ENCODE data around the gene PCNX1.
"Not testable (repeated sequence)": the region's sequence is repeated elsewhere in the genome, so short reads cannot be mapped to it uniquely, and the experiment has no call there.

The PCNX1 gene

GRCh38 chr14:70873627-70874026 is 33.6 kb upstream of the PCNX1 start:
- DNase-seq (ENCODE audit: low spot score): no peak
- TF ChIP-seq CTCF (IDR thresholded peaks at IDR 0.05; ENCODE audit: extremely low read depth, insufficient read depth, missing control alignments): no peak
- in situ Hi-C loops (cut with MboI; ENCODE audit: low pct_unique_long_range_greater_than_20kb, low sequenced_read_pairs, unreplicated experiment): no loop called here

GRCh38 chr14:70875811-70876460 is 31.3 kb upstream of the PCNX1 start:
- in situ Hi-C loops (cut with MboI; ENCODE audit: low pct_unique_long_range_greater_than_20kb, low sequenced_read_pairs, unreplicated experiment); DNase-seq (ENCODE audit: low spot score): not testable (repeated sequence)

- TF ChIP-seq CTCF (IDR thresholded peaks at IDR 0.05; ENCODE audit: extremely low read depth, insufficient read depth, missing control alignments): no peak
- in situ Hi-C loops (cut with MboI; ENCODE audit: low pct_unique_long_range_greater_than_20kb, low sequenced_read_pairs, unreplicated experiment): no loop called here
- no peak for DNase-seq (ENCODE audit: low spot score)
Measured at GRCh38 chr14:70879448-70879847, 27.8 kb upstream of the PCNX1 start.

- DNase-seq (ENCODE audit: low spot score); in situ Hi-C loops (cut with MboI; ENCODE audit: low pct_unique_long_range_greater_than_20kb, low sequenced_read_pairs, unreplicated experiment): not testable (repeated sequence)
Measured at GRCh38 chr14:70880888-70881287, 26.4 kb upstream of the PCNX1 start.

GRCh38 chr14:70881549-70882177 is 25.6 kb upstream of the PCNX1 start:
- no peak for TF ChIP-seq CTCF (IDR thresholded peaks at IDR 0.05; ENCODE audit: extremely low read depth, insufficient read depth, missing control alignments)
- peak; percentile 43 for DNase-seq (ENCODE audit: low spot score)
- in situ Hi-C loops (cut with MboI; ENCODE audit: low pct_unique_long_range_greater_than_20kb, low sequenced_read_pairs, unreplicated experiment): no loop called here

GRCh38 chr14:70882776-70883492 is 24.3 kb upstream of the PCNX1 start:
- in situ Hi-C loops (cut with MboI; ENCODE audit: low pct_unique_long_range_greater_than_20kb, low sequenced_read_pairs, unreplicated experiment): no loop called here
- no peak for TF ChIP-seq CTCF (IDR thresholded peaks at IDR 0.05; ENCODE audit: extremely low read depth, insufficient read depth, missing control alignments)
- DNase-seq (ENCODE audit: low spot score): no peak

GRCh38 chr14:70884595-70885342 is 22.5 kb upstream of the PCNX1 start:
- in situ Hi-C loops (cut with MboI; ENCODE audit: low pct_unique_long_range_greater_than_20kb, low sequenced_read_pairs, unreplicated experiment): no loop called here
- no peak for TF ChIP-seq CTCF (IDR thresholded peaks at IDR 0.05; ENCODE audit: extremely low read depth, insufficient read depth, missing control alignments)
- no peak for DNase-seq (ENCODE audit: low spot score)

Data from GM13977 (cell line).